Peyer's patch (tissue), 4 donors: ENCODE measurements around the gene RPTOR. TPM values are rescaled to one million over a fixed set of nuclear protein-coding genes. Genes with fewer than 3 reads are reported as not detected.

Experiments used
- DNase-seq, 3 donors: peaks; one replicate each; pipeline ENCODE4 v3.0.0-alpha.2; 2017 to 2019
- H3K27ac ChIP-seq, 4 donors: fragments of 200-600 bp; sonication (generic); one replicate each; pipeline ENCODE4 v1.5.1; 2016 to 2019
- H3K27me3 ChIP-seq, 2 donors: fragments of 200-600 bp; sonication (generic); one replicate each; pipeline ENCODE4 v1.5.1; 2019
- H3K36me3 ChIP-seq, 3 donors: fragments of 200-600 bp; sonication (generic); one replicate each; pipeline ENCODE4 v1.5.1; 2016 to 2019
- H3K4me1 ChIP-seq, 4 donors: fragments of 200-600 bp; sonication (generic); one replicate each; pipeline ENCODE4 v1.5.1; 2016 to 2019
- H3K4me3 ChIP-seq, 4 donors: fragments of 200-600 bp; sonication (generic); 1 replicate in 3 of 4; 2 replicates in 1 of 4; pipeline ENCODE4 v1.5.1; 2016 to 2019; ENCODE audit warnings: mild to moderate bottlenecking in 1 of 4
- H3K9me3 ChIP-seq, 4 donors: fragments of 200-600 bp; sonication (generic); one replicate each; pipeline ENCODE4 v1.5.1; 2016 to 2019; ENCODE audit warnings: mild to moderate bottlenecking in 1 of 4
- POLR2A ChIP-seq, 2 donors: fragments of 450-650 bp; IDR thresholded peaks; one replicate each; pipeline ENCODE4 v1.5.1; 2017; ENCODE audit warnings: antibody characterized with exemption in 2 of 2, mild to moderate bottlenecking in 2 of 2, moderate library complexity in 2 of 2
- total RNA-seq, 4 donors: library from RNA; depleted of rRNA; stranded (reverse); fragments of >200 nt; gene quantifications; one replicate each; pipeline ENCODE4 v1.1.0, GENCODE V29; 2016
- TF ChIP-seq, protein P1 (sequence below), 6 experiments: fragments of 450-650 bp in 4 of 6; fragments of 200-600 bp in 2 of 6; sonication (generic) in 1 of 6; IDR thresholded peaks; one replicate each; pipeline ENCODE4 v1.5.1; 2017 to 2019; ENCODE audit warnings: antibody characterized with exemption in 6 of 6, mild to moderate bottlenecking in 3 of 6, moderate library complexity in 1 of 6

Gene RPTOR
- total RNA-seq, 4 donors from 2014 or later, result 42.4 to 73.6 (median 64.2) TPM

DNA sequence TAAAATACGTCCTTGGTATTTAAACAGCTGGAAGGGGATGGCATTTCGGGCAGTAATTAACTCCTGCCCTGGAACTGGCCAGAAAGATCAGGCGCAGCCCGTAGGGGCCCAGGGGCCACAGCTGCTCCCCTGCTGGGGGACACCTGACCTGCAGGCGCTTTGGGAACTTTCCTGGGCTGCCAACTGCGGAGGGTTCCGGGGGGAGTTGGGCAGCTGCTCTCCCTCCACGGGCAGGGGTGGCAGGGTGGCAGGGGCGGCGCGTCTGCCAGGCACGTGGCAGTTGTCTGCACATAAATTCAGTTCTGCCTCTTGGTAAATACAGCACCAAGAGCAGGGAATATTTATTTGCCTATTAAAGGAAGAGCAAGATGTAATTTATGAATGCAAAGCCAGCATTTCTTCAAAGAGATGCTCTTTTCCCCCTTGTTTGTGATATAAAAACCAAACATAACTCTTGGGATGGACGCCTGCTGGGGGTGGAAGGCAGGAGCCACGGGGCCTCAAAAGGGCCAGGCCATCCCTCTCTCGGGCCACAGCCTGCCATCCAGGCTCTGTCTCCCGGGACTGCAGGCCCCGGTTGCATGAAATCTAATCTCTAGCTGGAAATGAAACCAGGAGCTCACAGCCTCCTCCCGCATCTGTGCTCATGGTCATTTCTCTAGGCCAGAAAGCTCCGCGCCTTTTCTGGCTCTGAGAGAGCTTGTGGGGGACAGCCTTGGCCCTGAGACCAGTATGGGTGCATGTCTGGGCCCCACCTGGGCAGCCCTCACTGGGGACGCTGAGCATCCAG is 417.1 kb downstream of the RPTOR start:
- Histone ChIP-seq H3K4me3 (no peak overlapping the region), H3K27ac (peak overlapping the region in 1 of 4 donors; percentile 82), H3K4me1 (peaks cover 0 to 19% (median 0%) of the 10 kb centered on the region in 4 donors), H3K9me3 (no peaks in the 10 kb centered on the region), H3K36me3 (peaks cover 0 to 18% (median 0%) of the 10 kb centered on the region in 3 donors), H3K27me3 (no peaks in the 10 kb centered on the region)
- TF ChIP-seq, protein P1, sequence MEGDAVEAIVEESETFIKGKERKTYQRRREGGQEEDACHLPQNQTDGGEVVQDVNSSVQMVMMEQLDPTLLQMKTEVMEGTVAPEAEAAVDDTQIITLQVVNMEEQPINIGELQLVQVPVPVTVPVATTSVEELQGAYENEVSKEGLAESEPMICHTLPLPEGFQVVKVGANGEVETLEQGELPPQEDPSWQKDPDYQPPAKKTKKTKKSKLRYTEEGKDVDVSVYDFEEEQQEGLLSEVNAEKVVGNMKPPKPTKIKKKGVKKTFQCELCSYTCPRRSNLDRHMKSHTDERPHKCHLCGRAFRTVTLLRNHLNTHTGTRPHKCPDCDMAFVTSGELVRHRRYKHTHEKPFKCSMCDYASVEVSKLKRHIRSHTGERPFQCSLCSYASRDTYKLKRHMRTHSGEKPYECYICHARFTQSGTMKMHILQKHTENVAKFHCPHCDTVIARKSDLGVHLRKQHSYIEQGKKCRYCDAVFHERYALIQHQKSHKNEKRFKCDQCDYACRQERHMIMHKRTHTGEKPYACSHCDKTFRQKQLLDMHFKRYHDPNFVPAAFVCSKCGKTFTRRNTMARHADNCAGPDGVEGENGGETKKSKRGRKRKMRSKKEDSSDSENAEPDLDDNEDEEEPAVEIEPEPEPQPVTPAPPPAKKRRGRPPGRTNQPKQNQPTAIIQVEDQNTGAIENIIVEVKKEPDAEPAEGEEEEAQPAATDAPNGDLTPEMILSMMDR (IDR thresholded peaks at IDR 0.05), result peak in 1 of 6 experiments; percentile 25
- no peak for TF ChIP-seq POLR2A (IDR thresholded peaks at IDR 0.05)
- no peak for DNase-seq

- no peak overlapping the region for H3K4me3 ChIP-seq
- H3K27ac ChIP-seq, result peak overlapping the region in 1 of 4 donors; percentile 50
- H3K27me3 ChIP-seq, result no peaks in the 10 kb centered on the region
- H3K9me3 ChIP-seq, result no peaks in the 10 kb centered on the region
- H3K36me3 ChIP-seq, result peaks cover 0 to 18% (median 0%) of the 10 kb centered on the region in 3 donors
- DNase-seq, result no peak
- TF ChIP-seq, protein P1 (IDR thresholded peaks at IDR 0.05), result no peak
- TF ChIP-seq POLR2A (IDR thresholded peaks at IDR 0.05), result no peak
- peaks cover 0 to 19% (median 0%) of the 10 kb centered on the region in 4 donors for H3K4me1 ChIP-seq
Measured at GRCh38 chr17:80962356-80963329, 418.0 kb downstream of the RPTOR start.

GRCh38 chr17:80963812-80964543 is 419.3 kb downstream of the RPTOR start:
- H3K4me1 ChIP-seq, result peaks cover 0 to 22% (median 0%) of the 10 kb centered on the region in 4 donors
- no peaks in the 10 kb centered on the region for H3K9me3 ChIP-seq
- H3K27ac ChIP-seq, result no peak overlapping the region
- TF ChIP-seq, protein P1 (IDR thresholded peaks at IDR 0.05), result no peak
- no peak for TF ChIP-seq POLR2A (IDR thresholded peaks at IDR 0.05)
- no peak for DNase-seq
- H3K27me3 ChIP-seq, result no peaks in the 10 kb centered on the region
- peaks cover 0 to 18% (median 0%) of the 10 kb centered on the region in 3 donors for H3K36me3 ChIP-seq
- H3K4me3 ChIP-seq, result no peak overlapping the region

DNA sequence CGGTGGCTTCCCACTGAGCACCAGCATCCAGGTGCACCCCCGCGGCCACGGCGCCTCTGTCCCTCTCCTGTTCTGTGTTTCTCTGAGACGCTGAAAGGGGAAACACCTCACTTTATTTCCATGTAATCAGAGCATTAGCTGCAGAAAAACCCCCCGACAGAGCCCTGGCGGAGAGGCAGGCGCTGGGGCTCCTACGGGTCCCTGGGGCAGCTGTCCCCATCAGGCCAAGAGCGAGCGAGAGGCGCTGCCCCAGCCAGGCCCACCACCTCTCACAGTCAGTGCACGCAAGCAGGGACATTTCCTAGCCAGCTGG is 419.9 kb downstream of the RPTOR start:
- TF ChIP-seq, protein P1 (IDR thresholded peaks at IDR 0.05), result no peak
- TF ChIP-seq POLR2A (IDR thresholded peaks at IDR 0.05), result no peak
- Histone ChIP-seq H3K9me3 (no peaks in the 10 kb centered on the region), H3K27ac (no peak overlapping the region), H3K4me3 (no peak overlapping the region), H3K36me3 (peaks cover 0 to 18% (median 0%) of the 10 kb centered on the region in 3 donors), H3K4me1 (peaks cover 0 to 21% (median 0%) of the 10 kb centered on the region in 4 donors), H3K27me3 (no peaks in the 10 kb centered on the region)
- DNase-seq, result no peak
